Lower lobe of right lung (tissue), 2 donors: Measurements from ENCODE around the gene TAB3. TPM values are rescaled to one million over a fixed set of nuclear protein-coding genes. Genes with fewer than 3 reads are reported as not detected.
"Not testable (repeated sequence)": the region's sequence is repeated elsewhere in the genome, so short reads cannot be mapped to it uniquely, and the experiment has no call there.

Experiments
- ATAC-seq, 2 donors: fragments of 200-7000 bp; cut with Tn5 transposase; one replicate each; pipeline ENCODE4 v1.9.1; 2020 to 2022; ENCODE audit warnings: mild to moderate bottlenecking in 2 of 2, moderate library complexity in 2 of 2
- DNase-seq: peaks from one replicate; pipeline ENCODE4 v3.0.0-alpha.2; 2020
- H3K27ac ChIP-seq: fragments of 200-600 bp; one replicate; pipeline ENCODE4 v1.8.0; 2022
- H3K27me3 ChIP-seq: fragments of 200-600 bp; one replicate; pipeline ENCODE4 v1.8.0; 2022; ENCODE audit warnings: low read depth
- H3K36me3 ChIP-seq: fragments of 200-600 bp; one replicate; pipeline ENCODE4 v1.8.0; 2022; ENCODE audit warnings: mild to moderate bottlenecking
- H3K4me1 ChIP-seq: fragments of 200-600 bp; one replicate; pipeline ENCODE4 v1.8.0; 2022
- H3K4me3 ChIP-seq: fragments of 200-600 bp; one replicate; pipeline ENCODE4 v1.8.0; 2022; ENCODE audit warnings: mild to moderate bottlenecking
- H3K9me3 ChIP-seq: fragments of 200-600 bp; one replicate; pipeline ENCODE4 v1.8.0; 2022
- CTCF ChIP-seq: fragments of 200-600 bp; IDR thresholded peaks from one replicate; pipeline ENCODE4 v1.8.0; 2022; ENCODE audit warnings: antibody characterized with exemption, mild to moderate bottlenecking
- intact Hi-C: fragments of 100-400 bp; cut with DNase I; formaldehyde crosslinking; loops from one replicate; pipeline ENCODE4 v1.11.0; 2022
- total RNA-seq: library from RNA; stranded (reverse); fragmentation: NEBNext Ultra II Directional; extraction: Animal tissue kit (Norgen Biotek cat#: 25700); gene quantifications from one replicate; pipeline ENCODE4 v1.2.1, GENCODE V29; 2021
- donor health status: DM: no; HTN: yes; CAD: no; lungs with severe emphysema.

Gene TAB3
- total RNA-seq, 1 donor from 2014 or later: 23.3 TPM

GRCh38 chrX:30804462-30804861 is 84.6 kb downstream of the TAB3 start:
- Histone ChIP-seq H3K27ac (no peak overlapping the region), H3K4me1 (no peaks in the 10 kb centered on the region), H3K9me3 (no peaks in the 10 kb centered on the region), H3K27me3 (no peaks in the 10 kb centered on the region), H3K36me3 (no peaks in the 10 kb centered on the region), H3K4me3 (no peak overlapping the region)
- ATAC-seq: no peak
- TF ChIP-seq CTCF: no peak
- intact Hi-C loops: no loop called here
- no peak for DNase-seq

- Histone ChIP-seq H3K4me3 (no peak overlapping the region), H3K27ac (no peak overlapping the region), H3K4me1 (no peaks in the 10 kb centered on the region), H3K36me3 (no peaks in the 10 kb centered on the region), H3K9me3 (no peaks in the 10 kb centered on the region), H3K27me3 (no peaks in the 10 kb centered on the region)
- DNase-seq (no peak), ATAC-seq (no peak)
- intact Hi-C loops: no loop called here
- no peak for TF ChIP-seq CTCF
Measured at GRCh38 chrX:30800901-30801300, 88.2 kb downstream of the TAB3 start.

GRCh38 chrX:30799327-30799726 is 89.7 kb downstream of the TAB3 start:
- DNase-seq: no peak
- H3K27me3 ChIP-seq: no peaks in the 10 kb centered on the region
- no peak overlapping the region for H3K27ac ChIP-seq
- no peak overlapping the region for H3K4me3 ChIP-seq
- H3K36me3 ChIP-seq: no peaks in the 10 kb centered on the region
- ATAC-seq: no peak
- no peaks in the 10 kb centered on the region for H3K9me3 ChIP-seq
- no peak for TF ChIP-seq CTCF
- intact Hi-C loops: no loop called here
- H3K4me1 ChIP-seq: no peaks in the 10 kb centered on the region

GRCh38 chrX:30798810-30799209 is 90.2 kb downstream of the TAB3 start:
- Histone ChIP-seq H3K27me3 (no peaks in the 10 kb centered on the region), H3K9me3 (no peaks in the 10 kb centered on the region), H3K4me3 (no peak overlapping the region), H3K4me1 (no peaks in the 10 kb centered on the region), H3K36me3 (no peaks in the 10 kb centered on the region), H3K27ac (no peak overlapping the region)
- intact Hi-C loops: no loop called here
- no peak for TF ChIP-seq CTCF
- ATAC-seq: no peak
- no peak for DNase-seq

- ATAC-seq, intact Hi-C loops, H3K4me1 ChIP-seq, H3K27me3 ChIP-seq, DNase-seq, H3K27ac ChIP-seq, H3K4me3 ChIP-seq, H3K9me3 ChIP-seq, H3K36me3 ChIP-seq: not testable (repeated sequence)
Measured at GRCh38 chrX:30797301-30797700, 91.8 kb downstream of the TAB3 start.

- no peak for DNase-seq
- no peaks in the 10 kb centered on the region for H3K9me3 ChIP-seq
Measured at GRCh38 chrX:30795981-30796958, 92.8 kb downstream of the TAB3 start.

More at GRCh38 chrX:30795981-30796958, 92.8 kb downstream of the TAB3 start:
- intact Hi-C loops: no loop called here
- no peak overlapping the region for H3K27ac ChIP-seq
- H3K36me3 ChIP-seq: no peaks in the 10 kb centered on the region
- H3K4me3 ChIP-seq: no peak overlapping the region
- H3K27me3 ChIP-seq: no peaks in the 10 kb centered on the region
- no peaks in the 10 kb centered on the region for H3K4me1 ChIP-seq
- ATAC-seq: no peak
- no peak for TF ChIP-seq CTCF
